ENCODE measurements around the gene JPH3.

JPH3 gene

DNA sequence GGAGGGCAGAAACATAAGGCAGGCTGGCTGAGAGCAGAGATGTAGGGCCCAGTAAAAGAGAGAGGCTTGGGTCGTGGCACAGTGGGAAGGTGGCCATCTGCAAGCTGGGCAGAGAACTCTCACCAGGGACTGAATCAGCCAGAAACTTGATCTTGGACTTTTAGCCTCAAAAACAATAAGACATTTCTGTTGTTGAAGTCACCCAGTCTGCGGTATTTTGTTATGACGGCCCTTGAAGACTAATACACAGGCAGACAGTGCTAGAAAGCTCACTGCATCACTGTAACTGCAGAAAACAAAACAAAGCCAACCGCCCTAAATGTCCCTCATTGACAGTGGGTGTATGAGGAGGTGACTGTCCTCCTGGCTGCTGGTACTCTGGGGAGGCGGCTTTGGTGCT, 3.9 kb upstream of the JPH3 start:
- DNase-seq (ENCODE audit: low read depth in 2 of 3, low spot score in 2 of 3), result no peak

DNA sequence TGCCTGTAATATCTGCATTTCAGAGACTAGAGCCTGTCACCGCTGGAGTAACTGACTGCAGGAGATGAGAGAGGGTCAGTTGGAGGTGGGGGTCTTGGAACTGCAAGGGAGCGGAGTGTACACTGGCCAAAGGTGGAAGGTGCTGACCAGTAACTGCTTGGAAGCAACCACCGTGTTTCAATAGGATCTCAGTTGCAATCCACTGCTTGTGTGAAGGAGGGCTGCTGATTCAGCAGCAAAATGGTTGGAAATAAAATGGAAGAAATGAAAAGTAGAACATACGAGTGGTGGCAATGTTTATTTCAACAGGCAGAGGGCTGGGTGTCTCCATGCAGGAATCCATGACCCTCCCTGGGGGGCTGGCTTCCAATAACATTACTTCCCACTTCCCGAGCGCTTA, 2.1 kb upstream of the JPH3 start:
- no peak for DNase-seq (ENCODE audit: low read depth in 2 of 3, low spot score in 2 of 3)

GRCh38 chr16:87601401-87601981, 817 bp upstream of the JPH3 start:
- DNase-seq (ENCODE audit: low read depth in 2 of 3, low spot score in 2 of 3), result no peak

DNA sequence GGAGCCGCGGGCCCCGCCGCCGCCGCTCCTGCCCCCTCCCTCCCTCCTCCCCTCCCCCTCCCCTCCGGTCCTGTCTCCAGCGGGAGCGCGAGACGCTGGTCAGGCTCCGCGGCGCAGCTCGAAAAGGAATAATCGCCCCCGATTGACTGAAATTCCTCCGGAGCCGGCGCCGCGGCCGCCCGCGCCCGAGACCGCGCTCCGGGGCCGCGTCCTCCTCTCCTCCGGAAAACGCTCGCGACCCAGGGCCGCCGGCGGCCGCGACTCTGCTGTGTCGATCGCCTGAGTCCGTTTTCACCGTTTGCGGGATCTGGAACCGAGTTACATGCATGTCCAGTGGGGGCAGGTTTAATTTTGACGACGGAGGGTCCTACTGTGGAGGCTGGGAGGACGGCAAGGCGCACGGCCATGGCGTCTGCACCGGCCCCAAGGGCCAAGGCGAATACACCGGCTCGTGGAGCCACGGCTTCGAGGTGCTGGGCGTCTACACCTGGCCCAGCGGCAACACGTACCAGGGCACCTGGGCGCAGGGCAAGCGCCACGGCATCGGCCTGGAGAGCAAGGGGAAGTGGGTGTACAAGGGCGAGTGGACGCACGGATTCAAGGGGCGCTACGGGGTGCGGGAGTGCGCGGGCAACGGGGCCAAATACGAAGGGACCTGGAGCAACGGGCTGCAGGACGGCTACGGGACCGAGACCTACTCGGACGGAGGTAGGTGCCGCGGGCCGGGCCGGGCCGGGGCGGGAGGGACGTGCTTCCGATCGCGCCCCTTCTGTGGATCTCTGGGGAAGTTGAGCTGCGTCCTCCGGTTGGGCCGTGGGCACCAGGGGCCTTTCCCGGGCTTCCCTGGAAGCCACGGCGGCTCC, 744 bp downstream of the JPH3 start:
- DNase-seq (ENCODE audit: low read depth in 2 of 3, low spot score in 2 of 3), result no peak

DNA sequence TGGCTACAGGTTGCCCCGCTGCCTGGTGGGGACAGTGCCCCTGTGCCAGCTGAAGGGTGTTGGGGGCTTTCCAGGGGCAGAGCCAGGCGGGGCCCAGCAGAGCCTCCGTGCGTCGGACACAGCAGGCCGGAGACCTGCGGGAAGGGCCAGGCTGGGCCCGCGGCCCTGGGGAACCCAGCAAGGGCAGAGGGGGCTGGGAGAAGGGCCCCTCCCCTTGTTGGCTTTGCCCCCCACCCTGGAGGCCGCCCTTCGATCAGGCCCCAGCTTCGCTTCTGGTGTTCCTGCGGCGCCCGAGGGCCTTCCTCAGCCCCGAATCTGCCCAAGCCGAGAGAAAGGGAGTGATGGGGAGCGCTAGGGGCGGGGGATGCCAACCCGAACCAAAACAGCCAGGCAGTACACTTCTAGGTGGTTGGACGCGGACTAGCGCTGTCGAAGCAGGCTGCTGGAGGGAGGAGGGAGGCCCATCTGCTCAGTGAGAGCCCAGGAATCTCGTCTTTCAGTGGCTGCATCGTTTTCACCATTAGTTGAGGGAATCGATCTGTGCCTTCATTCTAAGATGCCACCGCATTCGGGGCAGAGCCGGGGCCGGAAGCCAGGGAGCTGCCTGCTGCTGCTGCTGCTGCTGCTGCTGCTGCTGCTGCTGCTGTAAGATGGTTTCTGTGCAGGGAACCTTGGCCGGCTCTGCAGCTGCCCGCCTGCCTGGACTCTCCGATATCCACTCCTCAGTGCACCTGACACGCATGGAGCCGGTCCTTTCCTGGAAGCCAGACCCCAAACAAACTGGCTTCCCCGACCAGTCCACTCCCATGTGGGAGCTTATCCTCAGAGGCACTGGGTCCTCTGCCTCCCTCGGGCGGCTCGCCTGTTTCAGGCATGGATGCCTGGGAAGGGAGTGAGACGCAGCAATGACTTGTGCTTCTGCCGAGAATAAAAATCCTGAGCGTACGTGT, 1.7 kb downstream of the JPH3 start:
- DNase-seq (ENCODE audit: low read depth in 2 of 3, low spot score in 2 of 3), result no peak

DNA sequence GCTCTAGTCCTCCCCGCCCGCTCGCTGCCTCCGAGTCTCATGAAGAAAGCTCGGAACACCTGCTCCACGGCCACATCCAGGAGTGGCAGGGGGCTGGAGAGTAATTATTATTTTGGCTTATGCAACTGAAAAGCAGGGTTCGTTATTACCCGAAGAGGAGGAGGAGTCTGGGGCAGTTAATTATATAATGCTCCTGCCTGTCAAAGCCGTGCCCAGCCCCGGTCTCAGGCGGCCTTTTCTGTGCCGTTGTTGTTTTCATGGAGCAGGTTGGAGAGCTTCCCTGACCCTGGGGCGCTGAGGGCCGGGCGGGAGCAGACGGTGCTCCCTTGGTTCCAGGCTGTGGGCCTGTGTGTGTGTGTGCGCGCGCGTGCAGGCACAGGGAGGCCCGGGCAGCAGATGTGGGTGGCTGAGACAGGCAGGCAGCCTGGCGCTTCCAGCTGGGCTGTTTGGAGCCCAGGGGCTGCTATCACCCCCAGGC, 2.4 kb downstream of the JPH3 start:
- DNase-seq (ENCODE audit: low read depth in 2 of 3, low spot score in 2 of 3), result no peak

DNA sequence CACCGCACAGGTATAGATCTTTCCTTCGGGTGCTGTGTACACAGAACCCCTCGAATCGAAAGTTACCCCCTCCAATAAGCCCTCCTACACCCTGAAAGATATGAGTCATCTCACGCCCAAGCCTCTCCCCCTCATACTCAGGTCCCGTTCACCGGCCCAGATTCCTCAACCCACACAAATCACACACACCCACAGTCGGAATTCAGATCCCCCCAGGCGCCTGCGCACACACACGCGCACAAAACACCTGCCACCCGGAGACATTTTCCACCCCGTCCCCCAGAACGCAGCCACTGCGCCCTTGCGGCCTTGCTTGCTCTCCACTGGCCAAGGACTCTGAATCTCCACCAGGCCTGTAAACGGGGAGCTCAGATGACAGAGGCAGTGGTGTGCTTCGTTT, 4.9 kb downstream of the JPH3 start:
- DNase-seq (ENCODE audit: low read depth in 2 of 3, low spot score in 2 of 3), result no peak

DNA sequence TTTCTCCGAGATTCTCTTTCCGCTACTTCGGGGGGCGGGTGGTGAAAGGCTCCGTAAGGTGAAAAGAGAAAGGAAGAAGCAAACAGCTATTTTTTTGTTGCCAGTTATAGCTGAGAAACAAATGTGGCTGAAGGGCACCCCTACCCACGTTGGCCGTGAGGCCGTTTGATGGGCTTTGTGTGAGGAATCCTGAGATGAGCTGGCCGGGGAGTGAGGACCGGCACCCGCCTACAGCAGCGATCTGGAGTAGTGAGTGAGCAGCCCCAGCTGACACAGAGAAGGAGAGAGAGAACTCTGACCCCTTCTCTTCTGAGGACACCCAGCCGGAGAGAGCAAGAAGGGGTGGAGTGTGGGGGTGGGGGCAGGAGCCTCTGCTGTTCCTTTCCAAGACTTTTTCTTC, 5.6 kb downstream of the JPH3 start:
- DNase-seq (ENCODE audit: low read depth in 2 of 3, low spot score in 2 of 3), result no peak

DNA sequence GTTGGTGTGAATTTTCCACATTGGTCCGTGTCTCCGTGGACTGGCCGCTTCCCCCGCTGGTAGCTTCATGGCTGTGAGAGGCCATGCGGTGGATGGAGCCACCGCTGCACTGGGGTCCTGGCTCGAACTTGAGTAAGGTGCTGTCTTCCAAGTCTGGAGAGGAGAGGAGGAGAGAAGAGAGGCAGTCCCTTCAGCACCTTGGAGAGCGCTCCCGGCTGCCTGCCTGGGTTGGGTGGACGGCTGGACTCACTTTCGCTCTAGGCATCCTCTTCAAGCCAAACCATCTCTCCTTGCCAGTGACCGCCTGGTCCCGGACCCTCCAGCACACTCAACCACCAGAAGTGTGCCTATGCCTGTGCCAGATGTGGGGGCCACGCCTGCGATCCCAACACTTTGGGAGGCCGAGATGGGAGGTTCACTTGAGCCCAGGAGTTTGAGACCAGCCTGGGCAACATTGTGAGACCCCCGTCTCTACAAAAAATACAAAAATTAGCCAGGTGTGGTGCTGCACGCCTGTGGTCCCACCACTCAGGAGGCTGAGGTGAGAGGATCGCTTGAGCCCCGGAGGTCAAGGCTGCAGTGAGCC, 6.2 kb downstream of the JPH3 start:
- DNase-seq (ENCODE audit: low read depth in 2 of 3, low spot score in 2 of 3), result peak in 1 of 3 experiments; percentile 14

DNA sequence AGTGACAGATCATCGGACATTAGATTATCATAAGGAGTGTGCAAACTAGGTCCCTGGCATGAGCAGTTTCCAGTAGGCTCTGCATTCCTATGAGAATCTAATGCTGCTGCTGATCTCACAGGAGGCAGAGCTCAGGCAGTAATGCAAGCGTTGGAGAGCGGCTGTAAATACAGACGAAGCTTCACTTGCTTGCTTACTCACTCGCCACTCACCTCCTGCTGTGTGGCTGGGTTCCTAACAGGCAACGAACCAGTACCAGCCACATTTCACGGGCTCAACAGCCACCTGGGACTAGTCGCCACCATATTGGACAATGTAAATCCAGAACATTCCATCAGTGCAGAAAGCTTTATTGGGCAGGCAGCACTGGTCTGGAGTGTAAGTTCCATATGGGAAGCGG, 7.7 kb downstream of the JPH3 start:
- no peak for DNase-seq (ENCODE audit: low read depth in 2 of 3, low spot score in 2 of 3)

GRCh38 chr16:87611456-87611855, 9.1 kb downstream of the JPH3 start:
- no peak for DNase-seq (ENCODE audit: low read depth in 2 of 3, low spot score in 2 of 3)

GRCh38 chr16:87613961-87614360, 11.7 kb downstream of the JPH3 start:
- DNase-seq (ENCODE audit: low read depth in 2 of 3, low spot score in 2 of 3), result no peak

DNA sequence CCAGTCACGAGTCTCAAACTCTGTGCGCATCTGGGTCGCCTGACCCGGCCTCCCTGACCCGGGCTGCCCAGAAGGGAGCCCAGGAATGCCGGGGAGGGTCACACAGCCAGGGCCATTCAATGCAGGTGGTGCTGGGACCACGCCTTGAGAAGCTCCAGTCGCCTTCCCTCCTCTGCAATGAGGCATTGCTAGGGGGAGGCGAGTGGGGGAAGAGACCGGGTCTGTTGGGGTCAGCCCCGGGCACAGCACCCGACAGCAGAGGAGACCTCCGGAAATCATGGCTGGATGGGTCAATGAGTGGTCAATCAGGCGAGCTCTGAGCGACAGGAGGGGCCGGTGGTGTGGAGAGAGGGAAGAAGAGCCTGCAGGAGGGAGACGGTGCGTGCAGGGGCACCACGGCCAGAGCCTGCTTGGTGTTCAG, 13.3 kb downstream of the JPH3 start:
- no peak for DNase-seq (ENCODE audit: low read depth in 2 of 3, low spot score in 2 of 3)

DNA sequence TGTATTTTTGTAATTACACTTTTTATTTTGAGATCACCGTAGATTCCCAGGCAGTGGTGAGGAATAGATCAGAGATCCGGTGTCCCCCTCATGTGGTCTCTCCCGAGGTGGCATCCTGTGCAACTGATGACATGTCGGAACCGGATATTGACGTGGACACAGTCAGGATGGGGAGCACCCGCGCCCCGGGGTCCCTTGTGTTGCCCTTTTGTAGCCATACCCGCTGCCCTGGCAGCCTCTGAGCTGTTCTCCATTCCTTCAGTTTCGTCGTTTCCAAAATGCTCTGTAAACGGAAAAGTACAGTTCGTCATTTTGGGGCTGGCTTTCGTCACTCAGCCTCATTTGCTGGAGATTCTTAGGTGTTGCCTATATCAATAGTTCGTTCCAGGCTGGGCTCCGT, 14.2 kb downstream of the JPH3 start:
- DNase-seq (ENCODE audit: low read depth in 2 of 3, low spot score in 2 of 3), result no peak

- no peak for DNase-seq (ENCODE audit: low read depth in 2 of 3, low spot score in 2 of 3)
Observed at GRCh38 chr16:87618216-87618615, 15.9 kb downstream of the JPH3 start.

- DNase-seq (ENCODE audit: low read depth in 2 of 3, low spot score in 2 of 3), result no peak
Observed at GRCh38 chr16:87619360-87620200, 17.3 kb downstream of the JPH3 start.

- no peak for DNase-seq (ENCODE audit: low read depth in 2 of 3, low spot score in 2 of 3)
Observed at GRCh38 chr16:87620201-87620495, 17.8 kb downstream of the JPH3 start.

DNA sequence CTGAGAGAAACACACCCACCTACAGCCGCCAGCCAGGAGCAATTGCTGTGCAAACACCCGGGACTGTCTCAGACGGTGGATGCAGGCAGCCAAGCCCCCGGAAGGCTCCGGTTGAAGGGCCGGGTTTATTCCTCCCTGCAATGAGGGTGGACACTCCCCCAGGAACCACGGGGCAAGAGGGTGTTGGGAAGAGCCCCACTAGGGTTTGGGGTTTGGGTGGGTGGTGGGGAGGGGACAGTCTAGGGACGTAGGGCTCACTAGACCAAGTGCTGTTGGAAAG, 19.2 kb downstream of the JPH3 start:
- DNase-seq (ENCODE audit: low read depth in 2 of 3, low spot score in 2 of 3), result no peak

- no peak for DNase-seq (ENCODE audit: low read depth in 2 of 3, low spot score in 2 of 3)
Observed at GRCh38 chr16:87621976-87622713, 19.8 kb downstream of the JPH3 start.

- no peak for DNase-seq (ENCODE audit: low read depth in 2 of 3, low spot score in 2 of 3)
Observed at GRCh38 chr16:87622756-87623319, 20.5 kb downstream of the JPH3 start.
